NCI-H1436 (cell line): ENCODE results near the gene FAM168B.
"Not testable (repeated sequence)": the region's sequence is repeated elsewhere in the genome, so short reads cannot be mapped to it uniquely, and the experiment has no call there.

Experiments used
- DNase-seq: peaks from one replicate; lab custom pipeline; 2025; lab: John Stamatoyannopoulos, UW

The FAM168B gene

GRCh38 chr2:131093006-131093695, at the start of gene FAM168B:
TSS of gene FAM168B (minus strand) at chr2:131093460. CDS start at chr2:131082646, 10,814 bp downstream.
- DNase-seq = peak; percentile 84

GRCh38 chr2:131142849-131143248, 49.6 kb upstream of the FAM168B start:
- no peak for DNase-seq

- DNase-seq = no peak
Observed at GRCh38 chr2:131140581-131140980, 47.3 kb upstream of the FAM168B start.

- no peak for DNase-seq
Observed at GRCh38 chr2:131132729-131133128, 39.5 kb upstream of the FAM168B start.

GRCh38 chr2:131130298-131130596, 37.0 kb upstream of the FAM168B start:
- DNase-seq = no peak

- DNase-seq = no peak
Observed at GRCh38 chr2:131127981-131128380, 34.7 kb upstream of the FAM168B start.

- DNase-seq = no peak
Observed at GRCh38 chr2:131127076-131127475, 33.8 kb upstream of the FAM168B start.

- DNase-seq = no peak
Observed at GRCh38 chr2:131126436-131126835, 33.2 kb upstream of the FAM168B start.

- peak; percentile 42 for DNase-seq
Observed at GRCh38 chr2:131125195-131125757, 32.0 kb upstream of the FAM168B start.

- DNase-seq = no peak
Observed at GRCh38 chr2:131123192-131123591, 29.9 kb upstream of the FAM168B start.

- no peak for DNase-seq
Observed at GRCh38 chr2:131122496-131122895, 29.2 kb upstream of the FAM168B start.

GRCh38 chr2:131121464-131121863, 28.2 kb upstream of the FAM168B start:
- no peak for DNase-seq

GRCh38 chr2:131120815-131121317, 27.6 kb upstream of the FAM168B start:
- no peak for DNase-seq

GRCh38 chr2:131115752-131116151, 22.5 kb upstream of the FAM168B start:
- no peak for DNase-seq

GRCh38 chr2:131114950-131115349, 21.7 kb upstream of the FAM168B start:
- not testable (repeated sequence) for DNase-seq

GRCh38 chr2:131113566-131114227, 20.4 kb upstream of the FAM168B start:
- DNase-seq = no peak

- no peak for DNase-seq
Observed at GRCh38 chr2:131112529-131112928, 19.3 kb upstream of the FAM168B start.

GRCh38 chr2:131105950-131106801, 12.9 kb upstream of the FAM168B start:
- DNase-seq = no peak

- DNase-seq = peak; percentile 82
Observed at GRCh38 chr2:131105156-131105949, 12.1 kb upstream of the FAM168B start, which contains the start of gene PLEKHB2. TSS of gene PLEKHB2 (plus strand) at chr2:131105336. CDS start at chr2:131120942, 15,606 bp downstream.

GRCh38 chr2:131104487-131105155, 11.4 kb upstream of the FAM168B start:
- DNase-seq = peak; percentile 72

- no peak for DNase-seq
Observed at GRCh38 chr2:131103165-131103564, 9.9 kb upstream of the FAM168B start.
